Fibroblast of skin of right biceps (primary cell): ENCODE results near the gene DCST1.

Experiments
- DNase-seq: peaks from one replicate; pipeline ENCODE4 v3.0.0-alpha.2; 2013

Gene DCST1

GRCh38 chr1:155001425-155001674, 32.3 kb upstream of the DCST1 start:
- DNase-seq, result no peak

- peak; percentile 99 for DNase-seq
Measured at GRCh38 chr1:155001675-155002463, 31.8 kb upstream of the DCST1 start.

GRCh38 chr1:155002464-155003226, 31.0 kb upstream of the DCST1 start, which contains the start of gene ZBTB7B:
Gene ZBTB7B, plus strand, starts transcription at chr1:155002802. Its CDS starts 11,859 bp downstream, at chr1:155014661.
- DNase-seq, result peak; percentile 13

GRCh38 chr1:155003227-155003765, 30.3 kb upstream of the DCST1 start:
- DNase-seq, result peak; percentile 22

- DNase-seq, result peak; percentile 40
Measured at GRCh38 chr1:155003766-155004351, 29.8 kb upstream of the DCST1 start.

GRCh38 chr1:155004352-155005075, 29.1 kb upstream of the DCST1 start:
- peak; percentile 12 for DNase-seq

GRCh38 chr1:155005076-155006011, 28.3 kb upstream of the DCST1 start:
- DNase-seq, result no peak

- peak; percentile 31 for DNase-seq
Measured at GRCh38 chr1:155006601-155007101, 27.0 kb upstream of the DCST1 start.

- DNase-seq, result no peak
Measured at GRCh38 chr1:155007251-155007828, 26.3 kb upstream of the DCST1 start.

- no peak for DNase-seq
Measured at GRCh38 chr1:155008015-155008941, 25.3 kb upstream of the DCST1 start.

GRCh38 chr1:155009221-155009711, 24.4 kb upstream of the DCST1 start:
- no peak for DNase-seq

- no peak for DNase-seq
Measured at GRCh38 chr1:155009742-155010141, 23.9 kb upstream of the DCST1 start.

GRCh38 chr1:155010211-155010918, 23.3 kb upstream of the DCST1 start:
- peak; percentile 23 for DNase-seq

- DNase-seq, result no peak
Measured at GRCh38 chr1:155011004-155011416, 22.6 kb upstream of the DCST1 start.

GRCh38 chr1:155011437-155012025, 22.1 kb upstream of the DCST1 start:
- DNase-seq, result no peak

GRCh38 chr1:155012026-155012546, 21.5 kb upstream of the DCST1 start:
- peak; percentile 39 for DNase-seq

- DNase-seq, result no peak
Measured at GRCh38 chr1:155012776-155013602, 20.6 kb upstream of the DCST1 start.

- DNase-seq, result no peak
Measured at GRCh38 chr1:155013632-155014031, 20.0 kb upstream of the DCST1 start.
